K562 (cell line): ENCODE data around the gene STX12. TPM values are rescaled to one million over a fixed set of nuclear protein-coding genes. Genes with fewer than 3 reads are reported as not detected.

Experiments used
- CBX1 ChIP-seq: sonication (generic); IDR thresholded peaks from 2 replicates; pipeline ENCODE4 v1.6.1; 2016; ENCODE audit warnings: antibody characterized with exemption, low read depth, mild to moderate bottlenecking
- CCNT2 ChIP-seq: IDR thresholded peaks from 2 replicates; pipeline ENCODE4 v1.6.1; 2011; ENCODE audit warnings: borderline replicate concordance, low read depth, mild to moderate bottlenecking, moderate library complexity, mixed read lengths, low read length; ENCODE audit not compliant: insufficient read length; ENCODE audit errors: extremely low read depth
- COPS2 ChIP-seq: fragments of 450-650 bp; conservative IDR thresholded peaks from 2 replicates; pipeline ENCODE4 v1.6.1; 2016; ENCODE audit warnings: mild to moderate bottlenecking, moderate library complexity
- ESRRA ChIP-seq: fragments of 450-650 bp; IDR thresholded peaks from 2 replicates; pipeline ENCODE4 v1.6.1; 2014; ENCODE audit warnings: low read depth, mild to moderate bottlenecking, moderate library complexity, borderline replicate concordance
- KLF13 ChIP-seq: fragments of 450-650 bp; IDR thresholded peaks from 2 replicates; pipeline ENCODE4 v1.6.1; 2016; ENCODE audit warnings: missing genetic modification characterization, low read depth, mild to moderate bottlenecking, missing compliant biosample characterization, moderate library complexity, borderline replicate concordance
- MYC ChIP-seq, 2 experiments: fragments of 250-450 bp in 1 of 2; sonication (Bioruptor Pico) in 1 of 2; IDR thresholded peaks; 2 replicates each; pipeline versions ENCODE4 v1.5.1 to v1.6.1; 2012 to 2021; ENCODE audit warnings: low read depth in 2 of 2, borderline replicate concordance in 1 of 2, improper control_type of control experiment in 1 of 2, low read length in 1 of 2, mild to moderate bottlenecking in 1 of 2, moderate library complexity in 1 of 2
- NFXL1 ChIP-seq: fragments of 450-650 bp; formaldehyde crosslinking; IDR thresholded peaks from 2 replicates; pipeline ENCODE4 v1.4.0; 2021; ENCODE audit warnings: mild to moderate bottlenecking
- POLR2AphosphoS5 ChIP-seq: IDR thresholded peaks from 2 replicates; pipeline ENCODE4 v1.6.1; 2011; ENCODE audit warnings: mild to moderate bottlenecking, low read depth, low read length, moderate library complexity; ENCODE audit not compliant: control insufficient read depth, insufficient read depth
- ZNF583 ChIP-seq: fragments of 250-450 bp; sonication (Bioruptor Pico); IDR thresholded peaks from 2 replicates; pipeline ENCODE4 v1.4.0; 2020
- ZZZ3 ChIP-seq: fragments of 450-650 bp; IDR thresholded peaks from 2 replicates; pipeline ENCODE4 v1.6.1; 2016; ENCODE audit warnings: antibody characterized with exemption, mild to moderate bottlenecking, moderate library complexity
- polyA plus RNA-seq, 8 experiments: library from polyadenylated mRNA; depleted of rRNA in 4 of 8; stranded (reverse) in 5 of 8; unstranded in 3 of 8; fragments of >200 nt; fragmentation: Nextera tagmentation in 2 of 8; fragmentation: Illumina TruSeq in 1 of 8; extraction: Ambion mirVana in 2 of 8; extraction: Trizol in 1 of 8; gene quantifications; 2 replicates each; pipeline versions ENCODE4 v1.2.1 to v1.2.3, GENCODE V29; 2011 to 2014; ENCODE audit warnings: inconsistent platforms in 1 of 8, missing spikeins in 1 of 8
- total RNA-seq, 7 experiments: library from RNA; depleted of rRNA in 6 of 7; stranded (reverse); fragments of >200 nt in 6 of 7; fragmentation: Illumina TruSeq in 2 of 7; extraction: Trizol in 2 of 7; gene quantifications; 2 replicates each; pipeline versions ENCODE4 v1.2.1 to v1.2.3, GENCODE V29; 2011 to 2021; ENCODE audit warnings: low replicate concordance in 1 of 7
- TF ChIP-seq, protein P1 (sequence below): fragments of 450-650 bp; IDR thresholded peaks from 2 replicates; pipeline ENCODE4 v1.7.1; 2018; ENCODE audit warnings: mild to moderate bottlenecking, low read depth; ENCODE audit not compliant: partially characterized antibody
- TF ChIP-seq, protein P2 (sequence below), 2 experiments: fragments of 450-650 bp; IDR thresholded peaks; 2 replicates each; pipeline ENCODE4 v1.6.1; 2018; ENCODE audit warnings: mild to moderate bottlenecking in 2 of 2, low read depth in 1 of 2; ENCODE audit not compliant: partially characterized antibody in 2 of 2

STX12 gene
- total and polyA plus RNA-seq, 9 of the 15 experiments (the other 6 are each of a cell fraction or from before 2014, with no cell fraction given): 16.9 to 31.3 (median 25.7) TPM

GRCh38 chr1:27861436-27861835, 88.4 kb downstream of the STX12 start (continued):
- TF ChIP-seq, protein P1, sequence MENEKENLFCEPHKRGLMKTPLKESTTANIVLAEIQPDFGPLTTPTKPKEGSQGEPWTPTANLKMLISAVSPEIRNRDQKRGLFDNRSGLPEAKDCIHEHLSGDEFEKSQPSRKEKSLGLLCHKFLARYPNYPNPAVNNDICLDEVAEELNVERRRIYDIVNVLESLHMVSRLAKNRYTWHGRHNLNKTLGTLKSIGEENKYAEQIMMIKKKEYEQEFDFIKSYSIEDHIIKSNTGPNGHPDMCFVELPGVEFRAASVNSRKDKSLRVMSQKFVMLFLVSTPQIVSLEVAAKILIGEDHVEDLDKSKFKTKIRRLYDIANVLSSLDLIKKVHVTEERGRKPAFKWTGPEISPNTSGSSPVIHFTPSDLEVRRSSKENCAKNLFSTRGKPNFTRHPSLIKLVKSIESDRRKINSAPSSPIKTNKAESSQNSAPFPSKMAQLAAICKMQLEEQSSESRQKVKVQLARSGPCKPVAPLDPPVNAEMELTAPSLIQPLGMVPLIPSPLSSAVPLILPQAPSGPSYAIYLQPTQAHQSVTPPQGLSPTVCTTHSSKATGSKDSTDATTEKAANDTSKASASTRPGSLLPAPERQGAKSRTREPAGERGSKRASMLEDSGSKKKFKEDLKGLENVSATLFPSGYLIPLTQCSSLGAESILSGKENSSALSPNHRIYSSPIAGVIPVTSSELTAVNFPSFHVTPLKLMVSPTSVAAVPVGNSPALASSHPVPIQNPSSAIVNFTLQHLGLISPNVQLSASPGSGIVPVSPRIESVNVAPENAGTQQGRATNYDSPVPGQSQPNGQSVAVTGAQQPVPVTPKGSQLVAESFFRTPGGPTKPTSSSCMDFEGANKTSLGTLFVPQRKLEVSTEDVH: no peak
- TF ChIP-seq ZNF583 (CRISPR knock-in tag): no peak
- no peak for TF ChIP-seq NFXL1 (CRISPR knock-in tag)
- TF ChIP-seq MYC (IDR thresholded peaks at IDR 0.05; ENCODE audit: low read depth, low read length): no peak
- TF ChIP-seq MYC (CRISPR knock-in tag; IDR thresholded peaks at IDR 0.05; ENCODE audit: borderline replicate concordance, low read depth): no peak
- TF ChIP-seq CCNT2: no peak
- no peak for TF ChIP-seq CBX1
- no peak for TF ChIP-seq ZZZ3
- TF ChIP-seq KLF13 (tag): no peak
- TF ChIP-seq COPS2: no peak
- TF ChIP-seq, protein P2, sequence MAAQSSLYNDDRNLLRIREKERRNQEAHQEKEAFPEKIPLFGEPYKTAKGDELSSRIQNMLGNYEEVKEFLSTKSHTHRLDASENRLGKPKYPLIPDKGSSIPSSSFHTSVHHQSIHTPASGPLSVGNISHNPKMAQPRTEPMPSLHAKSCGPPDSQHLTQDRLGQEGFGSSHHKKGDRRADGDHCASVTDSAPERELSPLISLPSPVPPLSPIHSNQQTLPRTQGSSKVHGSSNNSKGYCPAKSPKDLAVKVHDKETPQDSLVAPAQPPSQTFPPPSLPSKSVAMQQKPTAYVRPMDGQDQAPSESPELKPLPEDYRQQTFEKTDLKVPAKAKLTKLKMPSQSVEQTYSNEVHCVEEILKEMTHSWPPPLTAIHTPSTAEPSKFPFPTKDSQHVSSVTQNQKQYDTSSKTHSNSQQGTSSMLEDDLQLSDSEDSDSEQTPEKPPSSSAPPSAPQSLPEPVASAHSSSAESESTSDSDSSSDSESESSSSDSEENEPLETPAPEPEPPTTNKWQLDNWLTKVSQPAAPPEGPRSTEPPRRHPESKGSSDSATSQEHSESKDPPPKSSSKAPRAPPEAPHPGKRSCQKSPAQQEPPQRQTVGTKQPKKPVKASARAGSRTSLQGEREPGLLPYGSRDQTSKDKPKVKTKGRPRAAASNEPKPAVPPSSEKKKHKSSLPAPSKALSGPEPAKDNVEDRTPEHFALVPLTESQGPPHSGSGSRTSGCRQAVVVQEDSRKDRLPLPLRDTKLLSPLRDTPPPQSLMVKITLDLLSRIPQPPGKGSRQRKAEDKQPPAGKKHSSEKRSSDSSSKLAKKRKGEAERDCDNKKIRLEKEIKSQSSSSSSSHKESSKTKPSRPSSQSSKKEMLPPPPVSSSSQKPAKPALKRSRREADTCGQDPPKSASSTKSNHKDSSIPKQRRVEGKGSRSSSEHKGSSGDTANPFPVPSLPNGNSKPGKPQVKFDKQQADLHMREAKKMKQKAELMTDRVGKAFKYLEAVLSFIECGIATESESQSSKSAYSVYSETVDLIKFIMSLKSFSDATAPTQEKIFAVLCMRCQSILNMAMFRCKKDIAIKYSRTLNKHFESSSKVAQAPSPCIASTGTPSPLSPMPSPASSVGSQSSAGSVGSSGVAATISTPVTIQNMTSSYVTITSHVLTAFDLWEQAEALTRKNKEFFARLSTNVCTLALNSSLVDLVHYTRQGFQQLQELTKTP (IDR thresholded peaks at IDR 0.05; ENCODE audit: low read depth in 1 of 2, partially characterized antibody in 2 of 2): no peak
- TF ChIP-seq ESRRA: no peak
- no peak for TF ChIP-seq POLR2AphosphoS5
